ENCODE data around the gene TLR9. TPM values are rescaled to one million over a fixed set of nuclear protein-coding genes. Genes with fewer than 3 reads are reported as not detected.

The TLR9 gene
- total and polyA plus RNA-seq, 12 donors: under 0.01 to 0.61 (median 0.20) TPM; not detected in 5

DNA sequence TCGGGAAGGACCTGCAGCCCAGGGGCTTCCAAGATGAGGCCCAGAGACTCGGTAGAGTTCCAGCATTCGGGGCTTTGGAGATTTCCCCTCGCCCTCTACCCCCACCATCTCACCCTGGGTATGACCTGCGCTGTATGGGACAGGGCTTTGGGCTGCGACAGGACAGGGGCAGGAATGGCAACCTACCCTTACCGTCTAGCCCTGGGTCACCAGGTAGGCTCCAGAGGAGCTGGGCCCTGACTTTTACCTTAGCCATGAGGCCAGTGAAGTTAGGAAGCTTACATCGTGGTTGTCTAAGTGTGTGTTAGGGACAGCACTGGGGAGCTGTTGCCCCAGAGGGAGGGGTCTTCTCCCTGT lies 20.8 kb upstream of the TLR9 start:
- Histone ChIP-seq H3K27ac (peak overlapping the region in 4 of 5 donors; percentile 59 to 86 (median 77)), H3K36me3 (replicated peaks in 1 of 2) (peaks cover 0 to 19% of the 10 kb centered on the region in 2 donors), H3K4me1 (replicated peaks in 1 of 2) (peaks cover 6 to 7% of the 10 kb centered on the region in 2 donors), H3K27me3 (no peaks in the 10 kb centered on the region), H3K4me3 (peak overlapping the region in 2 of 4 donors; percentile 16 to 42), H3K9me3 (replicated peaks in 1 of 3) (no peaks in the 10 kb centered on the region)
- no peak for DNase-seq
- WGBS, 4 donors: 36 to 53% (median 44%) methylated on average over 2 to 8 of the region's 8 CpGs
- intact Hi-C loops (cut with DNase I): no loop called here
- TF ChIP-seq, protein P1, sequence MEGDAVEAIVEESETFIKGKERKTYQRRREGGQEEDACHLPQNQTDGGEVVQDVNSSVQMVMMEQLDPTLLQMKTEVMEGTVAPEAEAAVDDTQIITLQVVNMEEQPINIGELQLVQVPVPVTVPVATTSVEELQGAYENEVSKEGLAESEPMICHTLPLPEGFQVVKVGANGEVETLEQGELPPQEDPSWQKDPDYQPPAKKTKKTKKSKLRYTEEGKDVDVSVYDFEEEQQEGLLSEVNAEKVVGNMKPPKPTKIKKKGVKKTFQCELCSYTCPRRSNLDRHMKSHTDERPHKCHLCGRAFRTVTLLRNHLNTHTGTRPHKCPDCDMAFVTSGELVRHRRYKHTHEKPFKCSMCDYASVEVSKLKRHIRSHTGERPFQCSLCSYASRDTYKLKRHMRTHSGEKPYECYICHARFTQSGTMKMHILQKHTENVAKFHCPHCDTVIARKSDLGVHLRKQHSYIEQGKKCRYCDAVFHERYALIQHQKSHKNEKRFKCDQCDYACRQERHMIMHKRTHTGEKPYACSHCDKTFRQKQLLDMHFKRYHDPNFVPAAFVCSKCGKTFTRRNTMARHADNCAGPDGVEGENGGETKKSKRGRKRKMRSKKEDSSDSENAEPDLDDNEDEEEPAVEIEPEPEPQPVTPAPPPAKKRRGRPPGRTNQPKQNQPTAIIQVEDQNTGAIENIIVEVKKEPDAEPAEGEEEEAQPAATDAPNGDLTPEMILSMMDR (IDR thresholded peaks at IDR 0.05): no peak
- no peak for TF ChIP-seq POLR2A (IDR thresholded peaks at IDR 0.05)

DNA sequence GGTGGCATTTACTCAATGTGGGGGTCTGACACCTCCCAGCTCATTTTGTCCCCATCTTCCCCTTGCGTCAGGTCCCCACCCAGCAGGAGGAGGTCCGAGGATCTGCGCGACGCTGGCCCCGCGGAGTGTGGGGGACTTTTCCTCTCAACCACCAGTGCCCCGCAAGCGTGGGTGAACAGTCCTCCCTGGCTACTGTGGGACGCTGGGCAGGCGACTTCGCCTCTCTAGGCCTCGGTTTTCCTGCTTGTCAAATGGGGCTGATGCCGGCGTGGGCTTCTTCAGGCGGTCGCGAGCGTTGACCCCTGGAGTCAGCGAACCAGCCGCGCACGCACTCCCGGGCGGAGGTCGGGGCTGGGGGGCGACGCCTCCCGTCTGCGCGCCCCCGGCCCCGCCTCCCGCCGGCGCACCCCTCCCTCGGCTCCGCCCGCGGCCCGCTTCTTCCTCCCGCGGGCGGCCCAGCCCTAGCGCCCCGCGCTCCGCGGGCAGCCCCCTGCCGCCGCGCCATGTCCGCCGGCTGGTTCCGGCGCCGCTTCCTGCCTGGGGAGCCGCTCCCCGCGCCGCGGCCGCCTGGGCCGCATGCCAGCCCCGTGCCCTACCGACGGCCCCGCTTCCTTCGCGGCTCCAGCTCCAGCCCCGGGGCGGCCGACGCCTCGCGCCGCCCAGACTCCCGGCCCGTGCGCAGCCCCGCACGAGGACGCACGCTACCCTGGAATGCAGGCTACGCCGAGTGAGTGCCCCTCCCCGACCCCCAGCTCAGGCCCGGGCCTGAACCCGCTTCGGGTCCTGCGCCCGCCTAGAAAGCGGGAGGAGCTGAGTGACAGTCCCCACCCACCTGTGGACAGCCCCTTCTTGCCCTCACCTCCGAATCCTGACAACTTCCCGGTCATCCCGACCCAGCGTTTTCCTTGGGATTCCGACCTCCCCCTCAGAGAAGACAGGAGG lies 20.1 kb upstream of the TLR9 start, which contains the start of gene PPM1M:
TSS of gene PPM1M (plus strand) at position 438 of the 942 bp plus-strand sequence. CDS start at position 504, 66 bp downstream.
- Histone ChIP-seq H3K27ac (peak within 1 kb of the TSS; percentile 33 to 86 (median 73)), H3K4me3 (peak within 1 kb of the TSS in 3 of 4 donors; percentile 6 to 42 (median 27)), H3K4me1 (replicated peaks in 1 of 2) (peaks cover 6 to 11% of the 10 kb centered on the region in 2 donors), H3K27me3 (no peaks in the 10 kb centered on the region), H3K9me3 (replicated peaks in 1 of 3) (no peaks in the 10 kb centered on the region), H3K36me3 (replicated peaks in 1 of 2) (peaks cover 0 to 12% of the 10 kb centered on the region in 2 donors)
- WGBS, 4 donors: 1 to 10% (median 3%) methylated on average over 13 to 97 of the region's 98 CpGs
- DNase-seq: peak in 4 of 7 donors; percentile 31 to 64 (median 48)
- intact Hi-C loops (cut with DNase I): no loop called here
- TF ChIP-seq, protein P1 (IDR thresholded peaks at IDR 0.05): no peak
- TF ChIP-seq POLR2A (IDR thresholded peaks at IDR 0.05): no peak

DNA sequence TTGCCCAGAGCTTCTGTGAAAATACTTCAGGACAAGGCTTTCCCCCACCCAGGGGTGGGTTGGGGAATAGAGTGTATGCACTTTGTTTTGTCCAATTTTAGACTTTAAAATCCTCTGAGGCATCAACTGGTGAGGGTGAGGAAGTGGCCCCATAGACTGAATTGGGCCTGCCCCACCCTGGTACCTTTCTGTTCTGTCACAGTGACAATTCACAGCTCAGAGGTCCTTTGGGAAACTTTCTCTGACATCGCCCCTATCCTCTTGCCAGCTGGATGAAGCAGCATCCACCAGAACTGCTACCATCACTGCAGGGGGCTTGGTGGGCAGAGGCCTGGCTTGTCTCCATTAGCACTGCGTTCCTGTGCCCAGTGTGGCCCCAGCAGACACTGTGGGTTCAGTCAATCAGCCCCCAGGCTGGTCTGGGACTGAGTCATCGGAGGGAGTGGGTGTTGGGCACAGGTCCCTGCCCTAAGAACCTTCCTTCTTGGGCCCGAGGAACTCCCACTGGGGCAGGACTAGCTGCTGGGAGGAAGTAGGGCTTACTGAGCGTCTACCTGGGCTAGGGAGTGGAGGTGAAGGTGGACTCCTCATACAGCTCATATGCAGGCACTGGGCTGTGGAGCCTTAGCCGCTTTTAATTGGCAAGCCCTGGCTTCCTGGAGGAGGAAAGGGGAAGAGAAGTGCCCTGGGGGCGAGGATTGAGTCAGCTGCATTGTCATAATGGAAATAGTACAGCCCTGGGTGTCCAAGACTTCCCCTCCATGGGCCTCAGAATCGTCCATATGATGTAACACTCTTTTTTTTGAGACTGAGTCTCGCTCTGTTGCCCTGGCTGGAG lies 18.6 kb upstream of the TLR9 start:
- intact Hi-C loops (cut with DNase I): no loop called here
- TF ChIP-seq, protein P1 (IDR thresholded peaks at IDR 0.05): no peak
- TF ChIP-seq POLR2A (IDR thresholded peaks at IDR 0.05): no peak
- peak overlapping the region in 4 of 5 donors; percentile 19 to 86 (median 77) for H3K27ac ChIP-seq

DNA sequence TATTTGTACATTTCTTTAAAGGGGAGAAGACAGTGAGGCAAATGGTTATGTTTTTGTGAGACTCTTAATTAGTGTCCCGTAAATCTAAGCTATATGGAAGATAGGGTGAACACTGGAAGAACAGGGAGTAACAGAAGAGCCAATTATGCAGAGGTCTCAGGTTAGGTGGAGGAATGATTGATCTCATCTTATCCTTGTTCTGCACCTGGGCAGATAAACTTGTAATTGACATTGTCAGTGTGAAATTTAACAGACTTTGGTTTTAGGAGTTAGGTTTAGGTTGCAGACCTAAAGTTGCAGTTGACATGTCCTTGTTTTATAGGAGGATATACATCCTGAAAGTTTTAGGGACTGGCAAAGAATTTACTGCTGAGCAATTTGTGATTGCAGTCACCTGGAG lies 16.6 kb upstream of the TLR9 start:
- Histone ChIP-seq H3K4me3 (no peak overlapping the region), H3K27me3 (no peaks in the 10 kb centered on the region), H3K9me3 (replicated peaks in 1 of 3) (no peaks in the 10 kb centered on the region), H3K36me3 (replicated peaks in 1 of 2) (no peaks in the 10 kb centered on the region), H3K27ac (no peak overlapping the region), H3K4me1 (replicated peaks in 1 of 2) (peaks cover 37 to 43% of the 10 kb centered on the region in 2 donors)
- intact Hi-C loops (cut with DNase I): no loop called here
- TF ChIP-seq, protein P1 (IDR thresholded peaks at IDR 0.05): no peak
- TF ChIP-seq POLR2A (IDR thresholded peaks at IDR 0.05): no peak
- 86 to 91% (median 88%) methylated on average over 1 of the region's 1 CpG for WGBS, 4 donors
- no peak for DNase-seq

More for the DNA sequence above, 18.6 kb upstream of the TLR9 start:
- WGBS, 4 donors: 71 to 80% (median 76%) methylated on average over 9 of the region's 9 CpGs
- Histone ChIP-seq H3K27me3 (no peaks in the 10 kb centered on the region), H3K36me3 (replicated peaks in 1 of 2) (peaks cover 0 to 2% of the 10 kb centered on the region in 2 donors), H3K9me3 (replicated peaks in 1 of 3) (no peaks in the 10 kb centered on the region), H3K4me1 (replicated peaks in 1 of 2) (peaks cover 19 to 25% of the 10 kb centered on the region in 2 donors), H3K4me3 (no peak overlapping the region)
- DNase-seq: peak in 5 of 7 donors; percentile 35 to 77 (median 47)
